HG02798 (cell line): Measurements from ENCODE around the gene RPUSD3.
"Not testable (repeated sequence)": the region's sequence is repeated elsewhere in the genome, so short reads cannot be mapped to it uniquely, and the experiment has no call there.

Source experiments
- ATAC-seq: cut with Tn5 transposase; IDR thresholded peaks from one replicate; pipeline ENCODE4 v1.9.1; 2021; ENCODE audit warnings: mild to moderate bottlenecking; ENCODE audit not compliant: unreplicated experiment, poor library complexity

The RPUSD3 gene

DNA sequence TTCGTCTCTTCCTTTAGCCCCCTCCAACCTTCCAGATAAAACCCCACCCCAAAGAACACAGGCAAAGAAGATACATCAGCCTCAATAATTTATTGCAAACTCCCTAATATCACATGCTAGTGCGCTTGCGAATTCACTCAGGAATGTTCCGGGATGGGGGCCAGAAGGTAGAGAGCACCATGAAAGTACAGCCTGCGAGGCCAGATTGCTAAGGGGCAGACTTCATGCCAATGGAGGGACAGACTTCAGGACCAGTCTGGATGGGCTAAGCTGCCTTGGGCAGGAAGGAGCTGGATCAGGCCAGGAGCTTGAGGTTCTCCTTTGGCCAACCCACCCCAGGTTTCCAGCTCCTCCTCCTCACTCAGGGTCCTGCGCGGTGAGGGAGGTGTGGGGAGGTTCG is 22.8 kb upstream of the RPUSD3 start:
- no peak for ATAC-seq

DNA sequence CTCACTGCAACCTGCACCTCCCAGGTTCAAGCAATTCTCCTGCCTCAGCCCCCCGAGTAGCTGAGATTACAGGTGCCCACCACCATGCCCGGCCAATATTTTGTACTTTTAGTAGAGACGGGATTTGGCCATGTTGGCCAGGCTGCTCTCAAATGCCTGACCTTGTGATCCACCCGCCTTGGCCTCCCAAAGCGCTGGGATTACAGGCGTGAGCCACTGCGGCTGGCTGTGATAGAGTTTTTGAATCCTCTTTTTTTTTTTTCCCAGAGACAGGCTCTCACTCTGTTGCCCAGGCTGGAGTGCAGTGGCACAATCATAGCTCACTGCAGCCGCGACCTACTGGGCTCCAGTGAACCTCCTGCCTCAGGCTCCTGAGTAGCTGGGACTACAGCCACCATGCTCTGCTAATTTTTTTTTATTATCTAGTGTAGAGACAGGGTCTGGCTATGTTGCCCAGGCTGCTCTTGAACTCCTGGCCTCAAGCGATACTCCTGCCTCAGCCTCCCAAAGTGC is 21.4 kb upstream of the RPUSD3 start:
- ATAC-seq, result not testable (repeated sequence)

DNA sequence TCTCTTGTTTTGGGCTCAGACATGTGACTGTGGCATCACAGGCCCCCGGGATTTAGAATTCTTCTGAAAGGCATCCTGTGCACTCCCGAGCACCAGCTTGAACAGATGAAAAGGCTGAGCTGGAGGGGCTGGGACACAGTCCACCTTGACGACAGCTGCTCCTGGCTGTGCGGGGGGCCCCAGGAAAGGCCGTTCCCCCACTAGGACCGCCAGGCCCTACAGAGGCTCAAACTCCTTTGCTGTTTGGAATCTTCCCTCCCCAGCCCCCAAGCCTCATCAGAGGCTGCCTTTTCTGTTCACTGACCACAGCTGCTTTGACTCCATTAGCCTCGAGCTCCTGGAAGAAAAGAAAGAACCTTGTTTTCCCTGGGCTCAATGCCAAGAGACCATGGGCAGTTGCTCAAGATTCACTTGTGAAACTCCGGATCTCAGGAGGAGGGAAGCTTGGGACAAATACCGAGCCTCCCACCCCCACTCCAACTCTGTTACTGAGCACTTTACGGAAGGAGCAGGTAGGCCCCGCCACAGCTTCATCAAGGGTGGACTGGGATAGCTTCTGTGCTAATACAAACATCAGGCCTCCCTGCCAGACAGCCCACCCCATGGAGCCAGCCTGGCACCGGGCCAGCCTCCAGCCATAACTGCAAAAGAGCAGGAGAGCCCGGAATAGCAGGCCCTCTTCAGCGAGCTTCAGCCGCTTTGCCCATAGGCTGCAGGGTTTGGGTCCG is 20.6 kb upstream of the RPUSD3 start:
- no peak for ATAC-seq

DNA sequence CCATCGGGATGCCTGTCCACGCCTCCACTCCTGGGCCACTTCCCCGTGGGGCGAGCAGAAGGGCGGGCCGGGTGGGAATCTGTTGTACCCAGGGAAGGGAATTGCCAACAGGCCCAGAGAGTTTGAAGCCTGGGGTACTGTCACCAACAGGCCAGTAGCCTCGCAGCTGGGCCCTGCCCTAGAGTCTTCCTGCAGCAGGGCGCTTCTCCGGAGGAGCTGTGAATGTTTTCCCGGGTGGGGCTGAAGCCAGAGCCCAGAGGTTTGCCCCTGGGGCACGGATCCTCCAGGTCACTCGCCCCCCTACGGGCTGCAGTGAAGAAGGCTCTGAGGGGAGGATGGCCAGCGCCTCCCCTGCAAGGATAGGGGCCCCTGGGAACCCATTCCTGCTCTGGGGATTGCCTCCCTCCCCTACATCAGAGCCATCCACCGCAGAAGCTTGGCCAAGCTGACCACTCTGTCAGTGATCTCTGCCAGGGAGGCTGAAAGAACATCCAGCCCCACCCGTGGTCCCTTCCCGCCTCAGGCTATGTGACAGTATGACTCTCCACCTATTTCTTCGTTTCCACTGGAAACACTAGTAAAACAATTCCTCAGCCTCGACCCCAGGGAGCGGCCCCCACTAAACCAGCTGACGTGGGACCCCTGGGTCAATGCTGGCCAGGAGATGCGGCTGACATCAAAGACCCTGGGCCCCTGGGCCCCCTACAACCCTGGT is 19.4 kb upstream of the RPUSD3 start:
- ATAC-seq, result no peak

DNA sequence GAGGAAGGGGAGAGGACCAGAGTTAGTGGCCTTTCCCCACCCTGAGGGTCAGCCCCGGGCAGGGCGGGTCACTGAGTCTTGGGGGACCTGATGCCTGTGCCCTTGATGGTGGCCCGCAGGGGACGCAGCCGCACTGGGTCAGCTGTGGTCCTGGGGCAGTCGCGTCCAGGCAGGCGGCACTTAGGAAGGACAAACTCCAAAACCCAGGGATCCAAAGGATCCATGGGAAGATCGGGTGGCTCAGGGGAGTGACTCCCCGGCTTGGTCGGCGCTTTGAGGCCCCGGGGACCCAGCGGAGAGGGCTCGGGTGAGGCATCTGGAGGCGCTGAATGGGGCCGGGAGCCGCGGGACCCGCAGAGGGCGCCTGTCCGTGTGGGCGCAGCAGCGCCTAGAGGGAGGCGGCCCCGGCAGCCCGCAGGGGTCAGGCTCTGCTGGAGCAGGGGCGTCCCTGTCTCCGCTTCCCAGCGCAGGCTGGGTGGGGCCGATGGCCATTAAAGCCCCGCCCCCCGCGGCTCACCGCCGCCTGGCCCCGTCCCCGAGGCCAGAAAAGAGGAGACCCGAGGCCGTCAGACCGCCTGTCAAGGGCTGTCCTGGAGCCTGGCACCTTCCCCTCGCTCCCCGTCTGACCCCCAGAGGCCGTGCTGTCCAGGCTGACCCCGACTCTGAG is 18.7 kb upstream of the RPUSD3 start:
- no peak for ATAC-seq

DNA sequence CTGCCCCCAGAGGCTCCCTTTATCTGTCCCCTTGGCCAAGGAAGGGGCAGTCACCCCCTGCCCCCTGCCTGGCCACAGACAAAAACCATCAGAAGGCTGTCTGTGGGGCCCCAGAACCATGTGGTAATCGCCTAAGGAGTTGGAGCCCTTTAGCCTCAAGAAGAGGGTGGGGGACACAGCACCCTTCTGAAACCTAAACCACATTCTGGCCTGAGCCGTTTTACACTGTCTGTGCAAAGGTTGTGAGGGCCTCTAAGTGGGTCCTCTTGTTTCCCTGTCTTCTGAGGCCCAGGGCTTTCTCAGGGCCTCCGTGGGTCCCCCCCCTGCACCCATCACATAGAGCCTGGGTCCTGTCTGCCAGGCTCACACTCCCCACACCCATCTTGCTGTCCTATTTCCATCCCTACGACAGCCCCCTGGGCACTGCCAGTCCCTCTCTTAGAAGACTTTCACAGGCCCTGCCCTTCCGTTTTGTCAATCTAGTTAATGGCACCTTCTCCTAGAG is 17.9 kb upstream of the RPUSD3 start:
- ATAC-seq, result no peak

DNA sequence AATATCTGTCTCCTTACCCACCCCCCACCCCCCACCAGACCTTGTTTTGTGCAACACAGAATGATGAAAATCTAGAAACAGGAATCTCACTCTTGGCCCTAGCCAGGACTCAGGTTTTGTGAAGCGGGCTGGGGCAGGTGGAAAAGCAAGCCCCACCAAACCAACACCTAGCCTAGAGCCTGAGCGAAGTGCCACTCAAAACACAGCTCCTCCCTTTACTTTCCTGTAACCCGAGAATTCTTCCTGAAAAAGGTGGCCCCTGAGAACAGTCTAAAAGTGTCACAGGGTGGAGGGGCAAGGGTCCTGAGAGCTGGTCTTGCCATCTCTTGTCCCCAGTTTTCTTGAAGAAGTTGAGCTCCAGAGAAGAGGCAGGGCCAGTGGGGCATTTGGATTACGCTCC is 17.4 kb upstream of the RPUSD3 start:
- ATAC-seq, result no peak

DNA sequence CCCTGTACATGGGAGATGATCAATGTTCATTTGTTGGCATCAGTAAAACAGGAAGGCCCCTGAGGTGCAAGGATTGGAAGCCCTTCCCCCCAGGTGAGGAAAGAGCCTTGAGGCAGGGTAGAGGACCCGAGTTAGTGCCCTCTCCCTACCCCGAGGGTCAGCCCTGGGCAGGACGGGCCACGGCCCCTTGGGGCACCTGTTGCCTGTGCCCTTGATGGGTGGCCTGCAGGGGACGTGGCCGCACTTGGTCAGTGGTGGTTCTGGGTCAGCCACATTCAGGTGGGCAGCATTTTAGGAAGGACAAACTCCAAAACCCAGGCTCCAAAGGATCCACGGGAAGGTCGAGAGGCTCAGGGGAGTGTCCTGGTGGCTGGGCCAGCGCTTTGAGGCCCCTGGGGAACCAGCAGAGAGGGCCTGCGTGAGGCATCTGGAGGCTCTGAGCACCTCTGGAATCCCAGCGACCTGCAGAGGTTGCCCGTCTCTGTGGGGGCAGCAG is 15.8 kb upstream of the RPUSD3 start:
- ATAC-seq, result no peak

DNA sequence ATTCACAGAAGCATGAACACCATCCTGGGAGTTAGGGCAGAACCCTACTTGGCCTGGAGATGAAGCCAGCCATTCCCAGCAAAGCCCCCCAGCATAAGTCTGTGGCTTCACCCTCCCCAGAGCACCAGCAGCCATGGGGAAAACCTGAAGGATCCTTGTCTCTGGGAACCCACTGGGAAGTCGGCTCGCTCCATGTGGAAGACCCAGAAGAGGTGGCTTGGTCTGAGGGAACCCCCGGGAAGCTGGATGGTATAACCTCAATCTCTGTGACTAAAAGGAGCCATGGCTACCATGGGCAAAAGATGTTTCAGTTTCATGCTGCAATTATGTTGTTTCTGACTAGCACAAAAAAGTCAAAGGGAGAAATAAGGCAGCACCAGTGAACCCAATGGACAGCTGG is 11.8 kb upstream of the RPUSD3 start:
- ATAC-seq, result no peak

DNA sequence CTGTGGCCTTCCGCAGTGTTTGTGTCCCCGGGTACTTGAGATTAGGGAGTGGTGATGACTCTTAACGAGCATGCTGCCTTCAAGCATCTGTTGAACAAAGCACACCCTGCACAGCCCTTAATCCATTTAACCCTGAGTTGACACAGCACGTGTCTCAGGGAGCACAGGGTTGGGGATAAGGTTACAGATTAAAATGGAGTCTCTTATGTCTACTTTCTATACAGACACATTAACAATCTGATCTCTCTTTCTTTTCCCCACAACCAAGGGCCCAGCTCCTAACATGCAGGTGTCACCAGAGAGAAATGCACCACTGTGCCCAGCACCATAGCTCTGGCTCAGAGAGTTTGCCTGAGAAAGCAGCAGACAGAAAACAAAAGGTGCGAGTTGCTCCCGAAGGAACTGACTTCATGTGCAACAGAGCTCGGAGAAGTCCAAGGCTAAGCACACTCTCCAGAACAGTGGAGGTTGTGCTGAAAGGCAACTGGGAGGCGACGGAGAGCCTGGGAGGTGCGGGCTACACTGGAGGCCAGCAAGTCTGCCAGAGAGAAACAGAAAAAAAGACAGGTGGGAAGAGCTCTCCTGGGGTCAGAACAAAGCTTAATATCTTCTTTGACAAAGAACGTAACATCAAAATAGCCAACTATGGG is 10.6 kb upstream of the RPUSD3 start:
- not testable (repeated sequence) for ATAC-seq

DNA sequence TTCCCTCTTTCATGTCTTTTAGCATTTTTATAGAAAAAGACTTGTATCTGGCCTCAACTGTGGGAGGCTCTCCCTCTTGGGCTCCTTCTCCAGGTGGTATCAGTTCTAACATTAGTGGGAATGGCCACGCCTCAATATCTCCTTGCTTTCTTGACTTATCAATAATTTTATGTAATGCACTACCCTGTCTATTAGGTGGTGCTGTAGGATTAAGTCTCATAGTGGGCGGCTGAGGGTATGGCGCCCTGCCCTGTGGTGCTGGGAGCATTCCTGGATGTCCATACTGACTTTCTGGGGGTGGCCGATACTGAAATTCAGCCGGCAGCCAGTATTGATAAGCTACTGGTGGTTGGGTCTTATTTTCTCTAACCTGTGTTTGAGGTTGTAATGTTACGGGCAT is 8.7 kb upstream of the RPUSD3 start:
- no peak for ATAC-seq

DNA sequence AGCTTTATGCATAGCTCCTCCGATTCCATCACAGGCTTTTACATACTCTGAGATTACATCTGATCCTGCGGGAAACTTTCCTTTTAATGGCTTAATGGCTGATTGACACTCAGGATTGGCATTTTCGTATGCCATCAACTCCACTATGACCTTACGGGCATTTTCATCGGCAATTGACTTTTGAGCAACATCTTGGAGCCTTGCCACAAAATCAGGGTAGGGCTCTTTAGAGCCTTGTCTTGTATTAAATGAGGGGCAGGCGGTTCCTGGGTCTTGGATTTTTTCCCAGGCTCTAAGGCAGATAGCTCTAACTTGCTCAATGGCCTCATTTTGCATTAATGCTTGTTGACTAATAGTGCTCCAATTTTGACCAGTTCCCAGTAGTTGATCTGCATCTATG is 8.1 kb upstream of the RPUSD3 start:
- ATAC-seq, result not testable (repeated sequence)

DNA sequence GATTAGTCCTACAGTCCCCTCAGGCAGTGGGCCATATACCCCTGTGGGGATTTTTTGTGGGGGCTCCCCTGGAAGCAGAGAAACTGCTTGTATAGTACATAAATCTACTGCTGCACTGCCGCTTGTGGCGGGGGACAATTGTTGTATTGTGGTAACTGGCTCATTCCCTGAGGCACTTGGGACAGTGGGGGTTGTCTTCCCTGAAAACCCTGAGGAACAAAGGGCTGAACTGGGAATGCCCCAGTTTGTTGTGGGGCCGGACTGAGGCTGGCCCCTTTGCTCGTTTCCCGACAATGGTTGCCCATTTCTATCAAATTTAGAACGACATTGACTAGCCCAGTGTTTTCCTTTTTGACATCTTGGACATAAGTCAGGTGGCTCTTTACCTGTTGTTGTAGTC is 7.6 kb upstream of the RPUSD3 start:
- not testable (repeated sequence) for ATAC-seq

DNA sequence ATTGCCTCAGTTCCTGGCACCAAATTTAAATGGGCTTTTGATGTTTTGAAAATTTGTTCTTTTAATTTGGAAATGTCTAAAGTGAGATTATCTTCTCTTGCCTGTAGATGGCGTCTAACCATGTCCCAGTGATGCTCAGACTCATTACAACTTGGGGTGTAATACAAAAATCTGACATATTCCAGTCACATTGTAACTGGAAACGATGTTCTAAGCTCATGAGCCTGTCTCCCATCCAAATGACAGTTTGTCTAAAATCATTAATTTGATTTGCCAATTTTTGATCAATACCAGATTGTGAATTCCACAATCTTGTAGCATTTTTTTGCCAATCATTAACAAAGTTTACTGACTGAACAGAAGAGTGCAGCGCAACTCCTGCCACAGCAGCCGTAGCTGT is 5.1 kb upstream of the RPUSD3 start:
- not testable (repeated sequence) for ATAC-seq

DNA sequence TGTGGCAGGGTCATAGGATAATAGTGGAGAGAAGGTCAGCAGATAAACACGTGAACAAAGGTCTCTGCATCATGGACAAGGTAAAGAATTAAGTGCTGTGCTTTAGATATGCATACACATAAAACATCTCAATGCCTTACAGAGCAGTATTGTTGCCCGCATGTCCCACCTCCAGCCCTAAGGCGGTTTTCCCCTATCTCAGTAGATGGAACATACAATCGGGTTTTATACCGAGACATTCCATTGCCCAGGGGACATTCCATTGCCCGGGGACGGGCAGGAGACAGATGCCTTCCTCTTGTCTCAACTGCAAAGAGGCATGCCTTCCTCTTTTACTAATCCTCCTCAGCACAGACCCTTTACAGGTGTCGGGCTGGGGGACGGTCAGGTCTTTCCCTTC is 4.1 kb upstream of the RPUSD3 start:
- ATAC-seq, result not testable (repeated sequence)

DNA sequence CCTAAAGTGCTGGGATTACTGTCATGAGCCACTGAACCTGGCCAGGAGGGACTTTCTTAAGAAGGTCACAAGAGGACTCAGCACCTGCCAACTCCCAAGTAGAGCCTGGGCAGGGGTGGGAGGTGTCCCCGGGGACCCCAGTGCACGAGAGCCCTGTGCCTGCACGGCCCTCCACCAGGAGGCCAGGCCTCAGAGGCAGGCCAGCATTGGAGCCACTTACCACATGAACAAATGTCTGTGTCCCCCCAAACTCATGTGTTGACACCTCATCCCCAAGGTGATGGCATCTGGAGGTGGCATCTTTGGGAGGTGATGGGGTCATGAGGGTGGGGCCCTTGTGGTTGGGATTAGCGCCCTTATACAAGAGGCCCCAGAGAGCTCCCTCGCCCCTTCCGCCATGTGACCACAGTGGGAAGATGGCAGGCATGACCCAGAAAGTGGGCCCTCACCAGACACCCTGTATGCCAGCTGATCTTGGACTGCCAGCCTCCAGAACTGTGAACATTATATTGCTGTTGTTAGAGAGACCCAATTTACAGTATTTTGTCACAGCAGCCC is 3.2 kb upstream of the RPUSD3 start:
- no peak for ATAC-seq

DNA sequence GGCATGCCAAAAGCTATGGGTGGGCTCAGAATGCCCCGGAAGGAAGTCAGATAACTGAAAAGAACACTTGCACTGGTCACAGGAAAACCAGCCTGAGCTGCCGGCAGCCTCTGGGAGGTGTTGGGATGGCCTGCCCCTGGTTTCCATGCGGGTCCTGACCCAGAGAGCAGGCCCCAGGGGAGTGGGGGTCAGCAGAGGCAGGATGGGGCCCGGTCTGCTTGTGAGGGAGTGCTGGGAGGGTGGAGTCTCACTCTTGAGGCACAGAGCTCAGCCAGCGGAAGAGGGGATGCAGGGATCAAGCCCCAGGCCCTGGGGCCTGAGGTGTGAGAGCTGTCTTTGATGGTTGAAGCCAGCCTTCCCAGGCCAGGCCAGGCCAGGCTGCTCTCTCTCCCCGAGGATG is 2.4 kb upstream of the RPUSD3 start:
- ATAC-seq, result no peak

DNA sequence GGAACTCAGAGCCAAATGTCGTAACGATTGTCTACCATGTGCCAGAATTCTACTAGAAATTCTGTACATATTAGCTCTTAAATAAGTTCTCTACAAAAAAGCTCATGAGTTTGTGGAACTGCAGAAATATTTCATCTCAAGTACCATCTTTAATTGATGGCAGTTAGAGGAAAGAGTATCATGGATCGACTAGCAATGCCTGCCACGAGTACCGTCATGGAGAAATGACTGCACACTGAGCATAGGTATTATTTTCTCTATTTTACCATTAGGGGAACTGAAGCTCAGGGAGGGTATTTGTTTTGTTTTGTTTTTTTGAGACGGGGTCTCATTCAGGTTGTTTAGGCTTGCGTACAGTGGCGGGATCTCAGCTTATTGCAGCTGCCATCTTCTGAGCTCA is 2.8 kb downstream of the RPUSD3 start:
- ATAC-seq, result no peak

DNA sequence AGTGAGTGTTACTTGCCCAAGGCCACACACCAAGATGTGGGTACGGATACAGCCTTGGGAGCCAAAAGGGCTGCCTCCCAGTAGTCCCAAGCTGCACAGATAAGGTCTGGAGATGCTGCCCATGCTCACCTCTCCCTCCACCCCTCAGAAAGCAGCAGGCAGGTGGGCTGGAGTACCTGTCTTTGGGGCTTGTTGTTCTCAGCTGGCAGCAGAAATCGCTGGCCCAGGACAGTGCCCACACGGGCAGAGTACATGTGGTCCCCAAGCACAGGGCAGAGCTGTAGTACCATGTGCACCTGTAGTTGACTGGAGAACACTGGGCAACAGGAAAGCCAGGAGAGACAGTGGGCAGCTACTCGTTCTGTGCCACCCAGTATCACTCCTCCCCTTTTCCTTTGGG is 5.0 kb downstream of the RPUSD3 start:
- ATAC-seq, result no peak
